ENCODE data around the gene PCDH19.

The PCDH19 gene

DNA sequence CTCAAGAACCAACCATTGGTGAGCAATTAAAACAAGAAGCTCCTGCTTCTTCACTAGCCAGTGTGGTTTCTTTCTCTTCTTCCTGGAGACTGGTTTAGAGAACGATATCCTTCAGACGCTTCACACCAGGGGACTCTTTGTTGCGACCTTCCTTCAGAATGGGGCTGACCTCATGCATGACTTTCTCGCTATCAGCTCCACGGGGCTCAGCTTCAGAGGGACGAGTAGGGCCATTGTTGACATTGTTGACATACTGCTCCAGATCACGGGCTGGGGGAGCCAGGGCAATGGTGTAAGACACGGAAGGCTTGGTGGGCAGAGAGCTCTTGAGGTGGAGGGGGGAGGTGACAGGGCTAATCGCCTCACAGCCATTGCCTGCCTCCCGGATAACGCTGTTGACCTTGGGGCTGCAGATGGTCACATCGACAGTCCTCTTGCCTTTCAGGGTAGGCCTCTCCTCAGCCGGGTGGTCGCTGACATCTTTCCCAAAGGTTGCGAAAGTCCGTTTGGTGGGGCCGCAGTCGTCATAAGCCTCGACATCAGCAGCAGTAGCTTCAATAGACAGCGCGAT is 113.8 kb downstream of the PCDH19 start:
- no peak for DNase-seq

DNA sequence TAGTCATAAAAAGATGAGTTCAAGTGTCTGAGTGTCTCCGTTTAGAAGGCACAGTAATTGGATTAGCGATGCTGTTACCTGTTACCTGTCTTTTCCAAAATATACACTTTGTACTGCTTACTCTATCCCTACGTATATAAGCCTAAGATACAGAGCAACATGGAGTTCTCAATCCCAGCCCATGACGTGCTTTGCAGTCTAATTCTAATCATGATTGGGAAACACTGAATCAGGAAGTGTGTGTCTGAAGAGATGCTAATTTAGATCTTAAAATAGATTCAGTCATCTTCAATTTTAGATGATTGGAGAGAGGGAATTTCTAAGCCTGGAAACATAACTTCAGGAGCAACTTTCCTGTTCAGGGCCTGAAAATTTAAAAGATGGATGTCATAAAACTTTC is 115.1 kb downstream of the PCDH19 start:
- DNase-seq, result no peak

DNA sequence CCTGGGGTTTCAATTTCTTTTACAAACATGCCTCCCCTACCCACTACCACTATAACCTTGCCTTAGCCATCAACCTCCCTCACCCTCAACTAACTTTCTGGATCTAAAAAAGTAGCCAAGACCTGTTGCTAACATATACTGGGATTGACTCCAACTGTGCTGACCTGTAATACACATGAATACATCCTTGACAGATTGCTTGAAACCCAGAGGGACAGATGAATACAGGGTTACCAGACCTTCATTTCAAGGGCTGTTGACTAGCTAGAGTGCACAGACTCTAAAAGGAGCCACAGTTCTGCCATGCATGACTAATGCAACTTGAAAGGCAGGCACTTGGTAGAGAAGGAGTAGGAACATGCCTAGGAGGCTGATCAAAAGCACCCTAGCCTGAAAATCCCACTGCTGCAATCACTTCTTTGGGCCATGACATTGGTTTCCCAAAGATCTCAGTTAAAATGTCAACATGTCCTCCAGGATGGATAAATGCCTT is 121.0 kb downstream of the PCDH19 start:
- DNase-seq, result no peak

DNA sequence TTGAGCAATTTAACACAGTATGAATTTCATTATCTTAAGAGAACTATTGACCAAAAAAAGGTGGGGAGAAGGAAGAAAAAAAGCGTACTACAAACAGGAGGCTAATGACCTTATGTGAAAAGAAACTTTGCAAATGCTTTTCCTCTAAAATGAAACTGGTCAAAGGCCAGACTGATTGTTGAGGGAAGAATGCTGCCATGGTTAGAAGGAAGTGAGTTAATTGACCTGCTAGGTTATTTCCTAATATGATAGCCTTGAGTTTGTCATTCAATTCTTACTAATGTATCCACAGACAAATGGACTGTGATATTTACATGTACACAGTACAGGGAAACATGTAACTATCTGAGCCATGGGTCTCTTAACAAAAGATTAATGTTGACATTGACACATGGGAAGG is 132.8 kb downstream of the PCDH19 start:
- no peak for DNase-seq

DNA sequence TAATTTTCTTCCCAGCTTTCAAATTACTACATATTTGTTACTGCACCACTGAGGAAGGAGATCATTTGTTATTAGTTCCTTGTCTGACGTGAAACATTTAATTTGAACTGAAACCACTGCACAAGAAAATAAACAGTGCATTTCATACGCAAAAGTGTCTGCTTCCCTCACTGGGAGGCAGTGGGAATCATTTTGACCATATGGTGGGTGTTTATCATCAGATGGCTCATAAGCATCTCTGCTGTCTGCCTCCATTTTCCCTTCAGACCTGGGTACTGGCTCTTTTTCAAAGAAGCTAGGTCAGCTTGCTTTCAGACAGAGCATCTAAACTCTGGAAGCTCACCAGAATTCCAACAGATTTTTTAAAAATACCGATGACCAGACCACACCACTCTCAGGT is 135.2 kb downstream of the PCDH19 start:
- peak; percentile 64 for DNase-seq

DNA sequence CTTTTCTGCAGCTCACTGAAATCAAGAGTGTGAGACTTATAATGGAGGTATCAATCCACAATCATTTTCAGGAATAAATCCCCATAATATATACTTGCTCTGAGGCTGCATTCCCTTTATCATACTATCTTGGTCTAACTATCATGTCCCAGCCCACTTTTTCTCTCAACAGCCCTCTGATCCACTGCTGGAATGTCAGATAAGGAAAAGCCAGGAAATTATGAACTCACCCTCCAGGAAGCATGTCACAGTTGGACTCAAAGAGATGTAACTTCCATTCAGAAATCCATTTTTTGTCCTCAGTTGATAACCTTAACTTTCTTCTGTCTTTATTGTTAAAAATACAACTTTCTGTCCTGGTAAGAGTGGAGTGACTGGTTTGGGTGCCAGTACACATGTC is 144.9 kb downstream of the PCDH19 start:
- no peak for DNase-seq

DNA sequence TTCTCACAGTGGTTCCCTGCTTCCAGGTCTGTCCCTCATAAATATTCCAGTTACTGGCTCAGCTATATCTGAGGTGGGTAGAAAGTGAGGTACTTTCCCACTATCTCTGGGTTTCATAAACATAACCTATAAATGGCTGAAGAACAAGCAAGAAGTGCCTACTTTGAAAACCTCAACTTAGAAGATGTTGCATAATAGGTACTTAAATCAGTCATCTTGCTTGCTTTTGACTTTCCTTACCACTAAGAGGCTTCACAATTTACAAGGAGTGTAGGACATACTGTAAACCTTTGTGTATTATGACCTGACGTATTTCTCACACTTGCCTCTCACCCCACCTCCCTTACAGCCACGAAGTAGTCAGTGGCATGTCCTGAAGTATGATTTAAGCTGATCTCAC is 145.9 kb downstream of the PCDH19 start:
- no peak for DNase-seq

DNA sequence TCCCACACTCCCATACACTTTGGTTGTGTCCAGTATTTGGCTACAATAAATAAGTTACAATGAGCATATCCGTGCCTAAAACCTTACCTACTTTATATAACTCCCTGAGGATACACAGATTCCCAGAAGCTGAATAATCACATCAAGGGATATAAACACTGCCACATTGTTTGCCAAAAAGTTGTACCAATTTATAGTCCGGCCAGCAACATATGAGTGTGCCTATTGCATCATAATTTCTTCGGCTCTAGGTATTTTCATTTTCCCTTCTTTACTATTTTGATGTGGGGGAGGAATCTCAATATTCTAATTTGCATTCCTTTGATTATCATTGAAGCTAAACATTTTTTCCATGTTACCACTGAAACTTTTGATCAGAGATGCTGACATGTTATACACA is 146.4 kb downstream of the PCDH19 start:
- no peak for DNase-seq

DNA sequence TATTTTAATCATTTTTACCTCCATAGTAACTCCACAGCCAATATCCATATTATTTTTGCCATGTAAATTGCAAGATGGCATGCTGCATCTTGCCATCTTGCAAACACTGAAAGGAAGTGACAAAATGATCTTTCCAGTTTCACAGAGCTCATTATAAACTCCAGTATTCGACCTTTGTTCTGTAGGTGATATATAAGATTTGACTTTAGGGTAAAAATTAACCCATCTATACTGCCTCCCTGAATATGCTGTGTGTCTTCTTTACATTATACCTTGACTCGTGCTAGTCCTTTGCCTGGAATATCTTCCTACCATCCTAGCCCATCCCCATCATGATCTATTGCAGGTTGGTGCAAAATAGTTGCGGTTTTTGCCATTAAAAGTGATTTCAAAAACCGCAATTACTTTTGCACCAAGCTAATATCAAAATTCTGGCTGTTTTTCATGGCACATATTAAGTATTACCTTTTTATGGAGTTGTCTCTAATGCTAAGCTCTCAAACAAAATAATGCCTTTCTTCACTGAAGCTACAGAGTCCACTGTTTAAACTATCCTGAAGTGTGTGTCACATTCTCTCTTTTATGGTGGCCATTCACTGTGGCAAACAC is 161.1 kb downstream of the PCDH19 start:
- DNase-seq, result no peak

DNA sequence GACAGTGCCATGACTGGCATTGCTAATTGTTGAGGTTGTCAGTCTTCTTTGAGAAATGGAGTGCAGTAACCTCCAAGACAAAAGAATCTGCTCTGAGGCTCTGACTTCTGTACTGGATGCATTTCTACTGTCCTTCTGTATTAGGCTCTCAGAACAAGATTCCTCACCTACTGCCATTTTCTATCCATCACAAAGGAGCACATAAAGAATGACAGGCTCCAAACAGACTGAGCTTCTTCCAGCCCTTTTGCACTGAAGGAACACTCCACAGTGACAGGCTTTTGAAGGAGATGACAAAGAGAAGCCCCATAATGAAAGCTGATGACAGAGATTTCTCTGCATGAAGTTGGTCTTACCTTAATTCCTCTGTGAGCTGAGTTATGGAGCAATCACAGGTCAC is 162.2 kb downstream of the PCDH19 start:
- DNase-seq, result no peak

DNA sequence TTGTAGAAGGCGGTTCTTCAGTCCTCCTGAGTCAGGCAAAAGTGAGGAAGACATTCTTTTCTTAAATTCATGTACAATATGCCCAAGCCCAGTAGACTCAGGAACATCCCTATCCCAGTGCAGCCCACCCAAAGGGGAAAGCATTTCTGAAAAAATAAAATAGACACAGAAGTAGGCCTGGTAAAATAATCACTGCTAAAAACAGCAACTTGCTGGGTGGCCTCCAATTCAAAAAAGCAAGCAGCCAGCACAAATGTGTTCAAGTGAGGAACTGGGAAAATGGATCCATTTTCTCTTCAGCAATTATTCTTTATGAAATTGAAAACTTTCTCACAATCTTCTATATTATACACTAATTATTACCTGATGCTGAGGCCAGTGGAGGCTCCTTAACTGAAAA is 165.4 kb downstream of the PCDH19 start:
- no peak for DNase-seq

Data from NCI-H1694 treated with DMSO at 0.1 percent for 48 hours (cell line).